Measurements from ENCODE around the gene SMPD3.

DNA sequence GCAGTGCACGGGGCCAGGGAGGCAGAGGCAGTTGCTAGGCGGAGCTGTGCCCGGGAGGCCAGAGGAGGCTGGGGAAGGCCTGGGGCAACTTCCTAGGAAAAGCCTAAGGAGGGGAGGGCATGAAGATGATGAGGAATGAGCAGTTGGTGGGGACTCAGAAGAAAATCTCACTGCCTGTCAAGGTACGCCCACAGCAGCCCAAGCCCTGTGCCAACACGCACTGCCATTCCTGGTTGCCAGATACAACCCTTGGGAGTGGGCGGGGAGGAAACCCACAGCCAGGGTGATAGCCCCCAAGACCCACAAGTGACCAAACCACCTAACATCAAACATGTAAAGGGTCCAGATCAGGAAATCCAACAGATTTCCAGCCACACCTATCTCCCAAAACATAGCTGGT lies 36.2 kb downstream of the SMPD3 start:
- TF ChIP-seq, protein P1, sequence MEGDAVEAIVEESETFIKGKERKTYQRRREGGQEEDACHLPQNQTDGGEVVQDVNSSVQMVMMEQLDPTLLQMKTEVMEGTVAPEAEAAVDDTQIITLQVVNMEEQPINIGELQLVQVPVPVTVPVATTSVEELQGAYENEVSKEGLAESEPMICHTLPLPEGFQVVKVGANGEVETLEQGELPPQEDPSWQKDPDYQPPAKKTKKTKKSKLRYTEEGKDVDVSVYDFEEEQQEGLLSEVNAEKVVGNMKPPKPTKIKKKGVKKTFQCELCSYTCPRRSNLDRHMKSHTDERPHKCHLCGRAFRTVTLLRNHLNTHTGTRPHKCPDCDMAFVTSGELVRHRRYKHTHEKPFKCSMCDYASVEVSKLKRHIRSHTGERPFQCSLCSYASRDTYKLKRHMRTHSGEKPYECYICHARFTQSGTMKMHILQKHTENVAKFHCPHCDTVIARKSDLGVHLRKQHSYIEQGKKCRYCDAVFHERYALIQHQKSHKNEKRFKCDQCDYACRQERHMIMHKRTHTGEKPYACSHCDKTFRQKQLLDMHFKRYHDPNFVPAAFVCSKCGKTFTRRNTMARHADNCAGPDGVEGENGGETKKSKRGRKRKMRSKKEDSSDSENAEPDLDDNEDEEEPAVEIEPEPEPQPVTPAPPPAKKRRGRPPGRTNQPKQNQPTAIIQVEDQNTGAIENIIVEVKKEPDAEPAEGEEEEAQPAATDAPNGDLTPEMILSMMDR (conservative IDR thresholded peaks at IDR 0.05 in 1 of 2, IDR thresholded peaks at IDR 0.05 in 1 of 2; ENCODE audit: extremely low read depth in 1 of 2, insufficient read depth in 1 of 2, low read depth in 1 of 2, low read length in 2 of 2) = no peak
- TF ChIP-seq EZH2 (IDR thresholded peaks at IDR 0.05; ENCODE audit: borderline replicate concordance, low read length) = no peak
